HAP-1 (cell line): ENCODE results near the gene CFAP299.
"Not testable (repeated sequence)": the region's sequence is repeated elsewhere in the genome, so short reads cannot be mapped to it uniquely, and the experiment has no call there.

Experiments used
- DNase-seq, 2 experiments: peaks; one replicate each; pipeline ENCODE4 v3.0.0-alpha.2; 2016 to 2020; ENCODE audit warnings: low spot score in 2 of 2
- H3K27me3 ChIP-seq: fragments of 250-450 bp; sonication (Bioruptor Pico); 2 replicates; pipeline ENCODE4 v1.5.1; 2020; ENCODE audit warnings: low read depth, mild to moderate bottlenecking, moderate library complexity
- H3K36me3 ChIP-seq: fragments of 250-450 bp; sonication (Bioruptor Pico); replicated peaks from 2 replicates; pipeline ENCODE4 v1.5.1; 2020; ENCODE audit warnings: mild to moderate bottlenecking
- H3K4me1 ChIP-seq: fragments of 250-450 bp; sonication (Bioruptor Pico); 2 replicates; pipeline ENCODE4 v1.5.1; 2020; ENCODE audit warnings: mild to moderate bottlenecking
- H3K4me3 ChIP-seq: fragments of 250-450 bp; sonication (Bioruptor Pico); 2 replicates; pipeline ENCODE4 v1.5.1; 2020; ENCODE audit warnings: mild to moderate bottlenecking, moderate library complexity
- H3K9me3 ChIP-seq: fragments of 250-450 bp; sonication (Bioruptor Pico); 2 replicates; pipeline ENCODE4 v1.5.1; 2020; ENCODE audit warnings: mild to moderate bottlenecking, moderate library complexity
- in situ Hi-C: fragments of 300-500 bp; cut with MboI; formaldehyde crosslinking; loops from 3 replicates; pipeline ENCODE4 v1.14.3; 2020; ENCODE audit warnings: low sequenced_read_pairs, inconsistent platforms, mixed read lengths

Gene CFAP299

GRCh38 chr4:80732010-80732409 lies 396.5 kb downstream of the CFAP299 start:
- Histone ChIP-seq H3K4me1 (no peaks in the 10 kb centered on the region), H3K4me3 (no peak overlapping the region), H3K27me3 (no peaks in the 10 kb centered on the region), H3K36me3 (no peaks in the 10 kb centered on the region), H3K9me3 (no peaks in the 10 kb centered on the region)
- no peak for DNase-seq
- in situ Hi-C loops: no loop called here

GRCh38 chr4:80740375-80740774 lies 404.8 kb downstream of the CFAP299 start:
- no peak for DNase-seq
- Histone ChIP-seq H3K4me3 (no peak overlapping the region), H3K4me1 (no peaks in the 10 kb centered on the region; the same call in 1 of the 2 replicates), H3K9me3 (no peaks in the 10 kb centered on the region), H3K27me3 (no peaks in the 10 kb centered on the region), H3K36me3 (no peaks in the 10 kb centered on the region)
- in situ Hi-C loops: no loop called here

DNA sequence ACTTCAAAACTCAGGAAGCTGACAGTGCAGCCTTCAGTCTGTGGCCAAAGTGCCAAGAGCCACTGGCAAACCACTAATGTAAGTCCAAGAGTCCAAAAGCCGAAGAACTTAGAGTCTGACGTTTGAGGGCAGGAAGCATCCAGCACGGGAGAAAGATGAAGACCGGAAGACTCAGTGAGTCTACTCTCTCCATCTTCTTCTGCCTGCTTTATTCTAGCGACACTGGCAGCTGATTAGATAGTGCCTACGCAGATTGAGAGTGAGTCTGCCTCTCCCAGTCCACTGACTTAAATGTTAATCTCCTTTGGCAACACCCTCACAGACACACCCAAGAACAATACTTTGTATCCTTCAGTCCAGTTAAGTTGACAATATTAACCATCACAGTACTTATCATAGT lies 414.0 kb downstream of the CFAP299 start:
- DNase-seq, H3K4me1 ChIP-seq, H3K4me3 ChIP-seq, H3K27me3 ChIP-seq, H3K9me3 ChIP-seq, in situ Hi-C loops, H3K36me3 ChIP-seq: not testable (repeated sequence)

GRCh38 chr4:80751200-80751599 lies 415.7 kb downstream of the CFAP299 start:
- in situ Hi-C loops: no loop called here
- Histone ChIP-seq H3K4me1 (no peaks in the 10 kb centered on the region), H3K27me3 (no peaks in the 10 kb centered on the region), H3K4me3 (no peak overlapping the region), H3K9me3 (no peaks in the 10 kb centered on the region), H3K36me3 (no peaks in the 10 kb centered on the region)
- no peak for DNase-seq

GRCh38 chr4:80767944-80768343 lies 432.4 kb downstream of the CFAP299 start:
- no peak overlapping the region for H3K4me3 ChIP-seq

DNA sequence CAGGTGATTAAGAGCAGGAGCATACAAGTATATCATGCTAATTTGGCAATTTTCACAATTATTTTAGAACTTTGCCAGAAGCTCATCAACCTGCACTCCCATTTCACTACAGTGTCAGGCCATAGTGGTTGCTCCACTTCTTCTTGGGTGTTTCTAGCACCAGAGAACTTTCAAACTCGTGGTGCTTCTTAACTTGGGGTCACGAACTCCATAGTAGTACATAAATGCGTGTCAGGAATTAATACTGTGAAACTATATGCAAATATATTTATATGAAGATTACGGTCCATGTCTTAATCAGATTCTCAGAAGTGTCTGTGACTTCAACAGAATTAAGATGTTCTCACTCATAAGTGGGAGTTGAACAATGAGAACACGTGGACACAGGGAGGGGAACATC lies 440.6 kb downstream of the CFAP299 start:
- H3K9me3 ChIP-seq: no peaks in the 10 kb centered on the region
- H3K27me3 ChIP-seq: no peaks in the 10 kb centered on the region
- in situ Hi-C loops: no loop called here

More at GRCh38 chr4:80767944-80768343, 432.4 kb downstream of the CFAP299 start:
- Histone ChIP-seq H3K4me1 (no peaks in the 10 kb centered on the region), H3K9me3 (no peaks in the 10 kb centered on the region), H3K27me3 (no peaks in the 10 kb centered on the region), H3K36me3 (no peaks in the 10 kb centered on the region)
- DNase-seq: no peak
- in situ Hi-C loops: no loop called here

GRCh38 chr4:80781431-80781830 lies 445.9 kb downstream of the CFAP299 start:
- Histone ChIP-seq H3K36me3 (no peaks in the 10 kb centered on the region), H3K4me1 (no peaks in the 10 kb centered on the region), H3K9me3 (no peaks in the 10 kb centered on the region), H3K27me3 (peaks cover 2% of the 10 kb centered on the region; the same call in 1 of the 2 replicates), H3K4me3 (no peak overlapping the region)
- no peak for DNase-seq
- in situ Hi-C loops: no loop called here

More for the DNA sequence above, 440.6 kb downstream of the CFAP299 start:
- Histone ChIP-seq H3K4me1 (no peaks in the 10 kb centered on the region), H3K36me3 (no peaks in the 10 kb centered on the region), H3K4me3 (no peak overlapping the region)
- no peak for DNase-seq

DNA sequence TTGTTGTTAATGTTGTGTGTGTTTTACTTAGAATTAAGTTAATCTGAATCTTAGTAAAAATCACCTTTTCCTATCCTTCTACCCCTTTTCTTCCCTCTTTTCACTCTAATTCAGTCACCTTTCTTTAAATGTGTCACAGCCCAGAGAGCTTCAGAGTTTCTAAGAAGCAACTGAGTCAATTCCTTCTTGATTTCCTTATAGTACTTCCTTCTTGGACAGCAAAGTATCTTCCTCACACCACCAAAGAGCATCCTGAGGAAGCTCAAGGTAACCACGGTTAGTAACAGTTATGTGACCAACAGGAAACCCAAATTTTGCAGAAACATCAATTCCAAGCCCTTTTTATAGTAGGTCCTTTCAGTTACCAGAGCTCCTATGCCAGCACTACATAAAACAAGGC lies 451.8 kb downstream of the CFAP299 start:
- in situ Hi-C loops: no loop called here
- DNase-seq: no peak
- Histone ChIP-seq H3K36me3 (no peaks in the 10 kb centered on the region), H3K4me1 (no peaks in the 10 kb centered on the region), H3K9me3 (no peaks in the 10 kb centered on the region), H3K27me3 (peaks cover 2% of the 10 kb centered on the region; the same call in 1 of the 2 replicates), H3K4me3 (no peak overlapping the region)

DNA sequence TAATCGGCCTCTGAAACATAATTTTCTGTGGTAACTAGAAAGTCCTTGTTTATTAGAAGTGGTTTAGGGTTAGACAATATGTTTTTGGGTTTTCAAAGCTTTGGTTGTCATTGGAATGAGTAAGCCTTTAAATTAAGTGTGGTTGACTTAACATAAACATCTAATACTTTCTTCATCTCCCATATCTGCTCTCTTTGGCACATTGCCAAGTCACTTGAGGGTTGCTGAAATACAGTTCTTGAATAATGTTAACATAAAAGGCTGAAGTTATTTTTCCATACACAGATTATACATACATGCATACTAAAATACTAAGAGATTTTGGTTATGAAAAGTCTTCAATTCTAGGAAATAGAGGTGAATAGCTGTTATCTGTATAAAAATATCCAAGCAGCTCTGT lies 453.3 kb downstream of the CFAP299 start:
- in situ Hi-C loops: no loop called here
- Histone ChIP-seq H3K9me3 (no peaks in the 10 kb centered on the region), H3K4me3 (no peak overlapping the region), H3K36me3 (no peaks in the 10 kb centered on the region), H3K4me1 (no peaks in the 10 kb centered on the region), H3K27me3 (peaks cover 2% of the 10 kb centered on the region; the same call in 1 of the 2 replicates)
- no peak for DNase-seq

GRCh38 chr4:80790152-80790551 lies 454.6 kb downstream of the CFAP299 start:
- Histone ChIP-seq H3K36me3 (no peaks in the 10 kb centered on the region), H3K9me3 (no peaks in the 10 kb centered on the region), H3K27me3 (peaks cover 2% of the 10 kb centered on the region; the same call in 1 of the 2 replicates), H3K4me1 (no peaks in the 10 kb centered on the region), H3K4me3 (no peak overlapping the region)
- no peak for DNase-seq
- in situ Hi-C loops: no loop called here

GRCh38 chr4:80793660-80794059 lies 458.1 kb downstream of the CFAP299 start:
- H3K36me3 ChIP-seq, H3K27me3 ChIP-seq, DNase-seq, H3K9me3 ChIP-seq, H3K4me3 ChIP-seq, H3K4me1 ChIP-seq, in situ Hi-C loops: not testable (repeated sequence)

- in situ Hi-C loops: no loop called here
- Histone ChIP-seq H3K4me1 (no peaks in the 10 kb centered on the region), H3K9me3 (no peaks in the 10 kb centered on the region), H3K4me3 (no peak overlapping the region), H3K27me3 (no peaks in the 10 kb centered on the region), H3K36me3 (no peaks in the 10 kb centered on the region)
- DNase-seq: no peak
Observed at GRCh38 chr4:80798082-80798481, 462.6 kb downstream of the CFAP299 start.

DNA sequence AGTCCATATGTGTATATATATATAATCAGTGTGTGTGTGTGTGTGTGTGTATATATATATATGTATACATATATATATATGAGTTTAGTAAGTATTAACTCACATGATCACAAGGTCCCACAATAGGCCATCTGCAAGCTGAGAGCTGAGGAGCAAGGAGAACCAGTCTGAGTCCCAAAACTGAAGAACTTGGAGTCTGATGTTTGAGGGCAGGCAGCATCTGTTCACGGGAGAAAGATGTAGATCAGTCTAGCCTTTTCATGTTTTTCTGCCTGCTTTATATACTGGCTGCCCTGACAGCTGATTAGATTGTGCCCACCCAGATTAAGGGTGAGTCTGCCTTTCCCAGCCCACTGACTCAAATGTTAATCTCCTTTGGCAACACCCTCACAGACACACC lies 465.2 kb downstream of the CFAP299 start:
- H3K4me1 ChIP-seq, in situ Hi-C loops, H3K4me3 ChIP-seq, DNase-seq, H3K27me3 ChIP-seq, H3K36me3 ChIP-seq, H3K9me3 ChIP-seq: not testable (repeated sequence)

DNA sequence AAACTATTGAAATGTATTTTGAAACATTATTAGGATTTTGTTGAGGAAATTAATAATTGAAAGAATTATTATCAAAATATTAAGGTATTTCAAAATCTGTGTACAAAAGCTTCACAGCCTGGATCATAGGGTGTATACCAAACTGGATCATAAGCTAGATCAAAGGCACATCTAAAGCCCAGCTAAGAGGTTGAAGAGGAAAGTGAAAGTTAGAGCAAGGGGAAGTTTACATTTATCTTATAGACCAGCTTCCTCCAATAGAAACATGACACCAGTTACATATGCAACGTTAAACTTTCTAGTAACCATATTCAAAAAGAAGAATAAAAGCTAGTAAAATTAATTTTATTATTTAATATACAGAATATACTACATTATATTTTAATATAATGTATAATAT lies 467.8 kb downstream of the CFAP299 start:
- no peaks in the 10 kb centered on the region for H3K4me1 ChIP-seq
- no peak for DNase-seq
- H3K4me3 ChIP-seq: no peak overlapping the region
- no peaks in the 10 kb centered on the region for H3K27me3 ChIP-seq
- no peaks in the 10 kb centered on the region for H3K9me3 ChIP-seq
- in situ Hi-C loops: no loop called here
- H3K36me3 ChIP-seq: no peaks in the 10 kb centered on the region

DNA sequence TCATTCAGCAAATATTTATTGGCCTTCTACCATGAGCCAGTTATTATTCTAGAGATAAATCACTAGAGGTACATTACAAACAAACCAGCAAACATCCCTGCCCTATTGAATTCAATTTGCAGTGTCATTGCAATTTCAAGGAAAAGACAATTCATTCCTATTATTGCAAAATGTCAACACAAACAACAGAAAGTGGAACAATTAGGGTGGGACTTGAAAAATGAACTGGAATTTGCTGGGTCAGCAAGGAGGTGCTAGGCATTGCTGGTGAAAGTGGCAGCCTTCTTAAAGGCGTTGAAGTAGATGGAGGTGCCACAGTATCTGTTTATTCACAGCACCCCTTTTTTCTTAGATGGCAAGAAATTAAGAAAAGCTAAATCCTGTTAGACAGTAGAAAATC lies 470.9 kb downstream of the CFAP299 start:
- no peaks in the 10 kb centered on the region for H3K4me1 ChIP-seq
- no peaks in the 10 kb centered on the region for H3K36me3 ChIP-seq
- H3K4me3 ChIP-seq: no peak overlapping the region
- H3K27me3 ChIP-seq: no peaks in the 10 kb centered on the region
- DNase-seq: no peak
- H3K9me3 ChIP-seq: no peaks in the 10 kb centered on the region
- in situ Hi-C loops: no loop called here
